Activated naive CD4-positive, alpha-beta T cell treated with anti-CD3 and anti-CD28 coated beads for 36 hours (primary cell): ENCODE data around the gene SPACA6. TPM values are rescaled to one million over a fixed set of nuclear protein-coding genes. Genes with fewer than 3 reads are reported as not detected.
A peak's percentile ranks its signal among the peaks of the same experiment; 100 is the strongest.

Experiments
- CTCF ChIA-PET: fragments of 350-600 bp; sonication (Branson Sonifier 250); formaldehyde crosslinking; loops from one replicate; lab custom pipeline; 2021; ENCODE audit warnings: antibody characterized with exemption; lab: Charles Lee
- DNase-seq: peaks from one replicate; pipeline ENCODE4 v3.0.0-alpha.2; 2020
- H3K27ac Mint-ChIP-seq: one replicate; pipeline ENCODE4 v1.8.0; 2021; ENCODE audit warnings: mild to moderate bottlenecking, mixed read lengths
- H3K27me3 Mint-ChIP-seq: one replicate; pipeline ENCODE4 v1.8.0; 2021; ENCODE audit warnings: low read depth, mixed read lengths
- H3K36me3 Mint-ChIP-seq: one replicate; pipeline ENCODE4 v1.8.0; 2021; ENCODE audit warnings: low read depth, mixed read lengths
- H3K4me1 Mint-ChIP-seq: one replicate; pipeline ENCODE4 v1.8.0; 2021; ENCODE audit warnings: low read depth, mixed read lengths
- H3K4me3 Mint-ChIP-seq: one replicate; pipeline ENCODE4 v1.8.0; 2021; ENCODE audit warnings: mild to moderate bottlenecking, moderate library complexity, mixed read lengths
- H3K9me3 Mint-ChIP-seq: one replicate; pipeline ENCODE4 v1.8.0; 2021; ENCODE audit warnings: mixed read lengths
- intact Hi-C: fragments of 100-400 bp; cut with micrococcal nuclease; formaldehyde crosslinking; loops from one replicate; pipeline ENCODE4 v1.15.1; 2023
- total RNA-seq, 2 experiments: library from RNA; stranded (reverse); gene quantifications; one replicate each; pipeline ENCODE4 v1.2.3, GENCODE V29; 2021

Gene SPACA6
- total RNA-seq, 2 experiments from 2014 or later = 5.8 to 6.6 TPM

DNA sequence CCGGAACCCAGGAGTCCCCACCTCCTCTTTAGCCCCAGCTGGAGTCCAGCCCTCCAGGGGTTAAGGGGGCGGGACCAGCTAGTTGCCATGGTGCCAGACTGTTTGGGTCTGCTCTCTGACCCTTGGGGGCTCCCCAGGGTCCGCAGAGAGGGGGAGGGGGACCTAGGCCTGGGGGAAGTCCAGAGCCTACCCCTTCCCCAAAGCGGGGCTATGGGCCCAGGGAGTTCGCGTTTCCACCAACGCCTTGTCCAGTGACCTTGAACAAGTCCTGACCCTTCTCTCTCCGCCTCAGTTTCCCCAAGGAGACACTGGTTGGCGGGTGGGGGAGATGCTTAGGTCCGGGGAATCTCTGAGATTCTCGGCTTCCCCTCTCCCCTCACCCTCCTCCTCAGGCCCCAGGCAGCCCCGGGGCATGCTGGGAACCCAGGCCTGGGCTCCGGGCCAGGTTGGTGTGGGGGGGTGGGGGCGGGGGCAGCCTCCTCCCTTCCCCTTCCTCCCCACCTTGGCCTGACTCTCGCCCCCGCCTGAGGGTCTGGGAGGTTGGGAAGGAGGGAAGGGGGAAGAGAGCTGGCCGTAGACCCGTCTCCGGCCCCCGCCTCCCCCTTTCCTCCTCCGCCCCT lies 2.6 kb upstream of the SPACA6 start:
- Mint-ChIP-seq H3K4me1 (peaks cover 12% of the 10 kb centered on the region), H3K27ac (peak overlapping the region; percentile 92), H3K36me3 (no peaks in the 10 kb centered on the region), H3K27me3 (no peaks in the 10 kb centered on the region), H3K9me3 (peaks cover 5% of the 10 kb centered on the region), H3K4me3 (peak overlapping the region; percentile 90)
- CTCF ChIA-PET = no interaction called here
- intact Hi-C loops = loop anchor here (1.0 kb wide), 1 partner anchor 14 kb away; no protein-coding TSS in a partner anchor
- peak; percentile 88 for DNase-seq

DNA sequence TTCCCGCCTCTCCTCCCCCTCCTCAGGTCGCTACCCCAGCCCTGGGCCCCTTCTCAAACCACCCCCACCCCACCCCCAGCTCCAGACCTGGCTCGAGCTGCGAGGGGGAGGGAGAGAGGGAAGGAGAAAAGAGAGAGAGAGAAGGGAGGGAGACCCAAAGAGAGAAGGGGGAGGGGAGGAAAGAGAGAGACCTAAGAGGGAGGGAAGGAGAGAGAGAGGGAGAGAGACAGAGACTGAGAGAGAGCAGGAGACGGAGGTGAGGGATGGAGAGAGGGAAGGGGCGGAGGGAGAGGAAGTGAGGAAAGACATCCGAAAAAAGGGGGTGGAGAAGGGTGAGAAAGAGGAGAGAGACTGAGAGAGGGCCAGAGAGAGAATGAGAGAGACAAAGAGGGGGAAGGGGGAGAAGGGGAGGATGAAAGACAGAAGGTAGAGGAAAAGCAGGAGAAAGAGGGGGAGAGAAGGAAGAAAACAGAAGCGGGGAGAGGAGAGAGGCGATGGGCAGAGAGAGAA lies 2.0 kb upstream of the SPACA6 start:
- Mint-ChIP-seq H3K9me3 (peaks cover 1% of the 10 kb centered on the region), H3K36me3 (no peaks in the 10 kb centered on the region), H3K27ac (peak overlapping the region; percentile 70), H3K27me3 (no peaks in the 10 kb centered on the region), H3K4me3 (peak overlapping the region; percentile 60), H3K4me1 (peaks cover 12% of the 10 kb centered on the region)
- CTCF ChIA-PET = no interaction called here
- no peak for DNase-seq
- intact Hi-C loops = no loop called here

DNA sequence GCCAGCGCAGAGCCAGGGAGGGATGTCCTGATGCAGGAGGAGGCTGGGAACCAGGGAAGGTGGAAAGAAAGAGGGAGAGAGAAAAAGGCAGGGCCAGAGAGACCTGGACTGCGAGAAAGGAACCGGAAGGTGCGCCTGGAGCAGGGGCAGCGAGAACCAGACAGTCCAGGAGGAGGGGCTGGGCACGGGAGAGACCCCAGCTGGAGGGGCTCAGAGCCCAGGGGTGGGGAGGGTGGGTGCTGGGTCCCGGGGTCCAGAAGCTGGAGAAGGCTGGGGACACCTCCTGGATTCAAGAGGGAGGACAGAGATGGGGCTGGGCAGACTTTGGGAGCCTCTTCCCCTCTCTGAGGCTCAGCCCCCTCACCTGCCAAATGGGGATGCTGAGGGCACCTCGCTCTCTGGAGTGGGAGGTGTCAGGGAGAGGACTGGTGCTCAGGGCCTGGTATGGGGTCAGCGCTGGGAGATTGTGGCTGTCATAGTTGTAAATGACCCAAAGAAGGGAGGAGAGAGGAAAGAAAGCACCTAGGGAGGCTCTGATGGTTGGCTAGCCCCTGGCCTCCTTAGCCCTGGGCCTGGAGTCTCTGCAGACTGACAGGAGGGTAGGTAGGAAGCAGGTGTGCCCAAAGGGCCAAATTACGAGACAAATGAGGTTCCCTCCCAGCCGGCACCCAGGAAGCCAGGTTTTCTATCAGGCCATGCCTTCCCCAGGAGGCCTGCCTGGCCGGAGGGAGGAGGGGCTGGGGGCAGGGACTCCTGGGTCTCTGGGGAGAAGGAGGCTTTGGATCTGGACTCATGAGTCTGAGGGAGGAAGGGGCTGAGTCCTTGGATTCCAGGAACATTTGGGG lies 1.3 kb upstream of the SPACA6 start:
- Mint-ChIP-seq H3K27me3 (no peaks in the 10 kb centered on the region), H3K4me3 (peak overlapping the region; percentile 60), H3K9me3 (no peaks in the 10 kb centered on the region), H3K4me1 (peaks cover 12% of the 10 kb centered on the region), H3K27ac (peak overlapping the region; percentile 70), H3K36me3 (no peaks in the 10 kb centered on the region)
- DNase-seq = no peak
- CTCF ChIA-PET = no interaction called here
- intact Hi-C loops = no loop called here

DNA sequence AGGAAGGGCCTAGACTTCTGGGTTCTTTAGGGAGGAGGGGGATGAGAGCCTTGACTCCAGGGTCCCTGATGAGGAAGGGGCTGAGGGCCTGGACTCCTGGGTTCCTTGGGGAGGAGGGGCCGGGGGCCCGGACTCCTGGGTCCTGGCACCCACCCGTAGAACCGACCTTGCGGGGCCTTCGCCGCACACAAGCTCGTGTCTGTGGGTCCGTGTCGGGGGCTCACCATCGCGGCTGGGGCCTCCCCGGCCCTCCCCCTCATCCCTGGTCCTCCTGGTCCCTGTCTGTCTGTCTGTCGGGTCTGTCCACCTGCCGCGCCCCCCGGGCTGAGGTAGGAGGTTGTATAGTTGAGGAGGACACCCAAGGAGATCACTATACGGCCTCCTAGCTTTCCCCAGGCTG lies 662 bp upstream of the SPACA6 start:
- H3K4me1 Mint-ChIP-seq = peaks cover 12% of the 10 kb centered on the region
- no peak overlapping the region for H3K27ac Mint-ChIP-seq
- CTCF ChIA-PET = no interaction called here

DNA sequence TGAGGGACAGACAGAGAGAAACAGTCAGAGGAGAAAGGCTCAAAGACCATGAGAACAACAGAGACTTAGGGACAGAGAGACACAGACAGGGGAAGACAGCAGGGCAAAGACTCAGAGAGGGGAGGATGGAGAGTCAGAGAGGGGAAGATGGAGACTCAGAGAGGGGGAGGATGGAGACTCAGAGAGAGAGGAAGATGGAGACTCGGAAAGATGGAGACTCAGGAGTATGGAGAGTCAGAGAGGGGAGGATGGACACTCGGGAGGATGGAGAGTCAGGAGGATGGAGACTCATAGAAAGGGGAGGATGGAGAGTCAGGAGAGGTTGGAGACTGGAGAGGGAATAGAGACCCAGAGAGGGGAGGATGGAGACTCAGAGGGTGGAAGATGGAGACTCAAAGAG lies 689 bp downstream of the SPACA6 start:
- no peak for DNase-seq
- no peaks in the 10 kb centered on the region for H3K27me3 Mint-ChIP-seq
- intact Hi-C loops = no loop called here
- H3K4me1 Mint-ChIP-seq = peaks cover 6% of the 10 kb centered on the region
- no peak overlapping the region for H3K4me3 Mint-ChIP-seq
- H3K36me3 Mint-ChIP-seq = peaks cover 3% of the 10 kb centered on the region
- CTCF ChIA-PET = no interaction called here
- no peaks in the 10 kb centered on the region for H3K9me3 Mint-ChIP-seq
- H3K27ac Mint-ChIP-seq = no peak overlapping the region

More for the DNA sequence above, 662 bp upstream of the SPACA6 start:
- no peak overlapping the region for H3K4me3 Mint-ChIP-seq
- no peaks in the 10 kb centered on the region for H3K36me3 Mint-ChIP-seq
- intact Hi-C loops = no loop called here
- H3K9me3 Mint-ChIP-seq = no peaks in the 10 kb centered on the region
- no peaks in the 10 kb centered on the region for H3K27me3 Mint-ChIP-seq
- DNase-seq = no peak

- H3K27ac Mint-ChIP-seq = no peak overlapping the region
- peaks cover 6% of the 10 kb centered on the region for H3K4me1 Mint-ChIP-seq
- H3K27me3 Mint-ChIP-seq = no peaks in the 10 kb centered on the region
- intact Hi-C loops = no loop called here
- H3K4me3 Mint-ChIP-seq = no peak overlapping the region
- H3K9me3 Mint-ChIP-seq = no peaks in the 10 kb centered on the region
- peaks cover 3% of the 10 kb centered on the region for H3K36me3 Mint-ChIP-seq
- DNase-seq = no peak
- CTCF ChIA-PET = interaction anchor here (0.8 kb wide), 1 partner anchor 221 kb away, joined by 3 read pairs; no protein-coding TSS in a partner anchor
Measured at GRCh38 chr19:51694318-51695085, 1.4 kb downstream of the SPACA6 start.

- Mint-ChIP-seq H3K27me3 (no peaks in the 10 kb centered on the region), H3K27ac (no peak overlapping the region), H3K36me3 (peaks cover 3% of the 10 kb centered on the region), H3K4me3 (no peak overlapping the region), H3K4me1 (peaks cover 6% of the 10 kb centered on the region), H3K9me3 (no peaks in the 10 kb centered on the region)
- intact Hi-C loops = no loop called here
- CTCF ChIA-PET = no interaction called here
- no peak for DNase-seq
Measured at GRCh38 chr19:51695088-51695487, 2.0 kb downstream of the SPACA6 start.

DNA sequence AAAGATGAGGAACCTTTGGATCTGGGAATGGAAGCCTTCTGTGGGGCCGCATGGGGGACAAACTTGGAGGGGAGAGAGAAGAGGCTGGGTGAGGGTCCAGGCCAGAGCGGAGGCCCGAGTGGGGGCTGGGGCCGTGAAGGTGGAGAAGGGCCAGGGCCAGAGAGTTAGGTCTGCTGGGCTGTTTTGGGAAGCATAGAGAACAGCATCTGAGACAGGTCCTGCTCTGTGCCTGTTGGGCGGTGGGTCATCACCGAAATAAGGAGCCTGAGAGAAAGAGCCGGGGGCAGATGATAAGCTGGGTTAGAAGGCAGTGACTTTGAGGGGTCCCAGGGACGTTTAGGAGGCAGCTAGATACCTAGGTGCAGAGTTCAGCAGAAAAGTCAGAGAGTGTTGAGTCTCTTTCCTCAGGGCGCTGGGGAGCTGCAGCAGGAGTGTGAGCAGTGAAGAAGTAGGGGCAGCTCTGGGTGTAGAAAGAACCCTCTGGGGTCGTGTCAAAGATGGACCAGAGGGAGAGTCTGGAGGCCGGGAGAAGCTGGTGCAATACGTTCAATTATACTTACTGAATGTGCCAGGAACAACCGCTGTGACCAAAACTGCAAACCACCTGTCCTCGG lies 2.7 kb downstream of the SPACA6 start:
- intact Hi-C loops = no loop called here
- H3K9me3 Mint-ChIP-seq = no peaks in the 10 kb centered on the region
- CTCF ChIA-PET = interaction anchor here (1.1 kb wide), 1 partner anchor 38 kb away, joined by 3 read pairs; no protein-coding TSS in a partner anchor
- DNase-seq = no peak
- H3K27me3 Mint-ChIP-seq = no peaks in the 10 kb centered on the region
- peaks cover 3% of the 10 kb centered on the region for H3K36me3 Mint-ChIP-seq
- no peak overlapping the region for H3K4me3 Mint-ChIP-seq
- H3K27ac Mint-ChIP-seq = no peak overlapping the region
- peaks cover 6% of the 10 kb centered on the region for H3K4me1 Mint-ChIP-seq

GRCh38 chr19:51696606-51697005 lies 3.5 kb downstream of the SPACA6 start:
- no peak overlapping the region for H3K27ac Mint-ChIP-seq
- intact Hi-C loops = no loop called here
- CTCF ChIA-PET = interaction anchor here (1.1 kb wide), 1 partner anchor 39 kb away, joined by 3 read pairs; no protein-coding TSS in a partner anchor

DNA sequence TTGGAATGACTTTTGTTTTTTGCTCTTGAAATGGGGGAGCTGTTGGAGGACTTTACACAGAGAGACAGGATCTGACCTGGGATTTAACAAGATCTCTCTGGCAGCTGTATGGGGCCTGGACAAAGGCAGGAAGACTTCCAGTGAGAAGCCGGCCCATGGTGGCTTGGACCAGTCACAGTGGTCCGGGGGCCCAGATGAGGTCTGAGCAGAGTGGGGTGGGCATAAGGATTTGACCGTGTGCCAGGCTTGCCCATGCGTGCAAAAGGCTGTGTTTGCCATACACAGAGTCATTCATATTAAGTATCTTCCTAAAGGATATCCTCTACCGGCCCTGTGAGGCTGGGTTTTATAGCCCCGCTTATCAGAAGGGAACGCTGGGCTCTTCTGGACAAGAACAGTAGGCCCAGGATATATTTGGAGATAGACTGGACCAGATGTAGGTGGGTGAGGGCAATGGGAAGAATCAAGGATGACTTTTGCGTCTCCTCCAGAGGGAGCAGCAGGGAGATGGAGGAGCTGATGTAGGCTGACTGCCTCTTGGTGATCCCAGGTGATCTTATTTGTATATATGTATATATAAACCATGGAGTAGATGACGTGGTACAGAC lies 4.1 kb downstream of the SPACA6 start:
- H3K27ac Mint-ChIP-seq = no peak overlapping the region
- H3K36me3 Mint-ChIP-seq = peaks cover 3% of the 10 kb centered on the region
- H3K27me3 Mint-ChIP-seq = no peaks in the 10 kb centered on the region
- no peak overlapping the region for H3K4me3 Mint-ChIP-seq
- DNase-seq = no peak
- no peaks in the 10 kb centered on the region for H3K4me1 Mint-ChIP-seq
- no peaks in the 10 kb centered on the region for H3K9me3 Mint-ChIP-seq
- CTCF ChIA-PET = no interaction called here
- intact Hi-C loops = no loop called here

More at GRCh38 chr19:51696606-51697005, 3.5 kb downstream of the SPACA6 start:
- no peak overlapping the region for H3K4me3 Mint-ChIP-seq
- no peak for DNase-seq
- no peaks in the 10 kb centered on the region for H3K4me1 Mint-ChIP-seq
- peaks cover 3% of the 10 kb centered on the region for H3K36me3 Mint-ChIP-seq
- H3K27me3 Mint-ChIP-seq = no peaks in the 10 kb centered on the region
- H3K9me3 Mint-ChIP-seq = no peaks in the 10 kb centered on the region

DNA sequence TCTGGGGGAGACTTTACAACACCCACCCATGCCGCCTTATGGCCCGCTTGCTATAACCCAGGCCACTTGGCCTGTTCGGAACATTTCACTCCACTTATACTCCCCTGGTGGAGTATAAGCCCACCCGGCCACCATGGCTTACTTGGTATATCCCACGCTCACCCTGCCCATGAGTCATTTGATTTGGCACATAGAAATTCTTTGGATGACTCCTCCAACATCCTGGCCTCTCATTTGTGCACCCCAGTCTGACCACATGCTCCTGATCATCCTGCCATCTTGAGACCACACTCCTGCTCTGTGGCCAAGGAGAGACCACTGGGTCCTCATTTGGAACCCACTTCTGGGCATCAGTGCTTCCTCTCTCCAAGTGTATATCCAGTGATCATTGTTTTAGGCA lies 5.2 kb downstream of the SPACA6 start:
- Mint-ChIP-seq H3K27me3 (peaks cover 3% of the 10 kb centered on the region), H3K36me3 (peaks cover 6% of the 10 kb centered on the region), H3K4me3 (no peak overlapping the region), H3K9me3 (no peaks in the 10 kb centered on the region), H3K4me1 (peaks cover 9% of the 10 kb centered on the region), H3K27ac (no peak overlapping the region)
- intact Hi-C loops = no loop called here
- DNase-seq = no peak
- CTCF ChIA-PET = no interaction called here
